ENCODE data around the gene CCDC186.

CCDC186 gene

GRCh38 chr10:114110174-114110972 is 63.6 kb downstream of the CCDC186 start:
- no peak for DNase-seq (ENCODE audit: low read depth in 2 of 2)

GRCh38 chr10:114103284-114103683 is 70.7 kb downstream of the CCDC186 start:
- no peak for DNase-seq (ENCODE audit: low read depth in 2 of 2)

- DNase-seq (ENCODE audit: low read depth in 2 of 2), result no peak
Measured at GRCh38 chr10:114102256-114102655, 71.7 kb downstream of the CCDC186 start.

- no peak for DNase-seq (ENCODE audit: low read depth in 2 of 2)
Measured at GRCh38 chr10:114100848-114101741, 72.9 kb downstream of the CCDC186 start.

- no peak for DNase-seq (ENCODE audit: low read depth in 2 of 2)
Measured at GRCh38 chr10:114096864-114097263, 77.1 kb downstream of the CCDC186 start.

GRCh38 chr10:114095559-114096337 is 78.3 kb downstream of the CCDC186 start:
- DNase-seq (ENCODE audit: low read depth in 2 of 2), result no peak

GRCh38 chr10:114094795-114095194 is 79.2 kb downstream of the CCDC186 start:
- no peak for DNase-seq (ENCODE audit: low read depth in 2 of 2)

GRCh38 chr10:114087655-114088054 is 86.3 kb downstream of the CCDC186 start:
- DNase-seq (ENCODE audit: low read depth in 2 of 2), result no peak

GRCh38 chr10:114087255-114087654 is 86.7 kb downstream of the CCDC186 start:
- DNase-seq (ENCODE audit: low read depth in 2 of 2), result no peak

- DNase-seq (ENCODE audit: low read depth in 2 of 2), result no peak
Measured at GRCh38 chr10:114084215-114084614, 89.8 kb downstream of the CCDC186 start.

- DNase-seq (ENCODE audit: low read depth in 2 of 2), result no peak
Measured at GRCh38 chr10:114083040-114083439, 91.0 kb downstream of the CCDC186 start.

- no peak for DNase-seq (ENCODE audit: low read depth in 2 of 2)
Measured at GRCh38 chr10:114081911-114082583, 92.0 kb downstream of the CCDC186 start.

GRCh38 chr10:114079421-114079820 is 94.6 kb downstream of the CCDC186 start:
- no peak for DNase-seq (ENCODE audit: low read depth in 2 of 2)

GRCh38 chr10:114078346-114078745 is 95.7 kb downstream of the CCDC186 start:
- DNase-seq (ENCODE audit: low read depth in 2 of 2), result no peak

GRCh38 chr10:114077815-114078219 is 96.2 kb downstream of the CCDC186 start:
- DNase-seq (ENCODE audit: low read depth in 2 of 2), result no peak

GRCh38 chr10:114077347-114077746 is 96.7 kb downstream of the CCDC186 start:
- no peak for DNase-seq (ENCODE audit: low read depth in 2 of 2)

GRCh38 chr10:114075093-114075492 is 98.9 kb downstream of the CCDC186 start:
- DNase-seq (ENCODE audit: low read depth in 2 of 2), result no peak

GRCh38 chr10:114073395-114074186 is 100.4 kb downstream of the CCDC186 start:
- DNase-seq (ENCODE audit: low read depth in 2 of 2), result no peak

GRCh38 chr10:114071178-114071577 is 102.8 kb downstream of the CCDC186 start:
- DNase-seq (ENCODE audit: low read depth in 2 of 2), result no peak

Measured in stimulated activated CD8-positive, alpha-beta memory T cell treated with anti-CD3 and anti-CD28 coated beads, Interleukin-2, amount 100 ng/mL, for 48 hours (primary cell).